C1 segment of cervical spinal cord (tissue), 14 donors: Measurements from ENCODE around the gene ANKRD23.
A peak's percentile ranks its signal among the peaks of the same experiment; 100 is the strongest.
"Not testable (repeated sequence)": the region's sequence is repeated elsewhere in the genome, so short reads cannot be mapped to it uniquely, and the experiment has no call there.

Experiments
- DNase-seq, 14 donors: peaks; one replicate each; lab custom pipeline; 2025; lab: John Stamatoyannopoulos, UW

ANKRD23 gene

DNA sequence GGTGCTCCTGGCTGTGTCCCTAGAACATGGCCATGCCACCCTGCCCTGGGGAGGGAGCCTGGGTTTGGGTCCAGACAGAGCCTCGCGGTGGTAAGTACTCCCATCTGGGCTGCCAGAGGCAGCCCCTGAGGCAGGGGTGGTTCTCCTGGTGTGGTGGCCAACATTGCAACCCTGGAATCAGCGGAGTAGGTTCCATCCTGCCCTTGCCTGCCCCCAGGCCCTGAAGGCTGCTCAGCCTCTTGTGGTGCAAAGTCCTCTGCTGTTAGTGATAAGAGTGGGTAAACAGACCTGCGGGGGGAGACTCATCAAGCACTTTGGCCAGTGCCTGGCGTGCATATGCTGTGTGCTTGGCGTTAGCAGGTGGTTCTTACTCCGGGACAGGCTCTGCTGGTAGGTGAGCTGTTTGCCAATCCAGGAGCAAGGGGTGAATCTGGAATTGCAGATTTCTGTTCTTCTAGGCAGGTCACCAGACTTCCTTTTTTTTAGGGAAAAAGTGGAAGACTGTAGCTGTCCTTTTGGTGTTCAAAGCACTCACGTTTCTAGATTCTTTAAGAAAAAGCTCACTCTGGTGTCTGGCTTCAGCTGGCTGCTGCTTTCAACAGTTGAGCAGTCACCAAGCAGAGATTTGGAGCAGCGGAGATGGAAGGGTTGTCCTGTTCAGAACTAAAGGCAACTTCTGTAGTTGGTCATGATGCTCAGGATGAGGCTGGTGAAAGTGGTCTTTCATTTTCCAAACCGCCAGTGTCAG is 24.5 kb downstream of the ANKRD23 start:
- peak in 1 of 14 donors; percentile 84 for DNase-seq

DNA sequence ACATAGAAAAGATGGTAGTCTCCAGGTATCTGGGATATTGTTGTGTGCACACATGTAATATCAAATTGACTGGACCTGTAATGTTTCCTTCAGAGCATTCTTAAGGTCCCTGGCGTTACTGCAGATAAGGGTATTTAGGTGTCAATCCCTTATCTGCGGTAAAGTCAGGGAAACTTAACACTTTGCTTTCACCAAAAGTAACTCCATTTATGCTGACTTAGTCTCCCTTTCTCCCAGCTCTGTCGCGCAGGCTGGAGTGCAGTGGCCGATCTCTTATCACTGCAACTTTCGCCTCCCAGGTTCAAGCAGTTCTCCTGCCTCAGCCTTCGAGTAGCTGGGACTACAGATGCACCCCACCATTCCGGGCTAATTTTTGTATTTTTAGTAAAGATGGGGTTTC is 25.9 kb downstream of the ANKRD23 start:
- DNase-seq: no peak

DNA sequence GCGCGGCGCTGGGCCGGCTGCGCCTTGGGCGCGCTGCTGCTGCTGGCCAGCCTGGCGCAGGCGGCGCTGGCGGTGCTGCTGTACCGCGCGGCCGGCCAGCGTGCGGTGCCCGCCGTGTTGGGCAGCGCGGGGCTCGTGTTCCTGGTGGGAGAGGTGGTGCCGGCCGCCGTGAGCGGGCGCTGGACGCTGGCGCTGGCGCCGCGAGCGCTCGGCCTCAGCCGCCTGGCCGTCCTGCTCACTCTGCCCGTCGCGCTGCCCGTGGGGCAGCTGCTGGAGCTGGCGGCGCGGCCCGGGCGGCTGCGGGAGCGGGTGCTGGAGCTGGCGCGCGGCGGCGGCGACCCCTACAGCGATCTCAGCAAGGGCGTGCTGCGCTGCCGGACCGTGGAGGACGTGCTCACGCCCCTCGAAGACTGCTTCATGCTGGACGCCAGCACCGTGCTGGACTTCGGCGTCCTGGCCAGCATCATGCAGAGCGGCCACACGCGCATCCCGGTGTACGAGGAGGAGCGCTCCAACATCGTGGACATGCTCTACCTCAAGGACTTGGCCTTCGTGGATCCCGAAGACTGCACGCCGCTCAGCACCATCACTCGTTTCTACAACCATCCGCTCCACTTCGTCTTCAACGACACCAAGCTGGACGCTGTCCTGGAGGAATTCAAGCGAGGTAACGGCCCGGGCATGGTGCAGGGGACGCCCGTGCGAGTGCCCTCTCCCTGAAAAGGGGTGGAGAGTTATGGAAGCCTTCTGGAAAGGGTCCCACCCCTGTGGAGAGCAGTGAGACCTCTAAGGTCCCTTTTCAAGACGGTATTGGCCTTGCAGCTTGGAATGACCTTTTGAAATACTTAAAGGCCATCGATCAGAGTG is 26.8 kb downstream of the ANKRD23 start:
- no peak for DNase-seq

DNA sequence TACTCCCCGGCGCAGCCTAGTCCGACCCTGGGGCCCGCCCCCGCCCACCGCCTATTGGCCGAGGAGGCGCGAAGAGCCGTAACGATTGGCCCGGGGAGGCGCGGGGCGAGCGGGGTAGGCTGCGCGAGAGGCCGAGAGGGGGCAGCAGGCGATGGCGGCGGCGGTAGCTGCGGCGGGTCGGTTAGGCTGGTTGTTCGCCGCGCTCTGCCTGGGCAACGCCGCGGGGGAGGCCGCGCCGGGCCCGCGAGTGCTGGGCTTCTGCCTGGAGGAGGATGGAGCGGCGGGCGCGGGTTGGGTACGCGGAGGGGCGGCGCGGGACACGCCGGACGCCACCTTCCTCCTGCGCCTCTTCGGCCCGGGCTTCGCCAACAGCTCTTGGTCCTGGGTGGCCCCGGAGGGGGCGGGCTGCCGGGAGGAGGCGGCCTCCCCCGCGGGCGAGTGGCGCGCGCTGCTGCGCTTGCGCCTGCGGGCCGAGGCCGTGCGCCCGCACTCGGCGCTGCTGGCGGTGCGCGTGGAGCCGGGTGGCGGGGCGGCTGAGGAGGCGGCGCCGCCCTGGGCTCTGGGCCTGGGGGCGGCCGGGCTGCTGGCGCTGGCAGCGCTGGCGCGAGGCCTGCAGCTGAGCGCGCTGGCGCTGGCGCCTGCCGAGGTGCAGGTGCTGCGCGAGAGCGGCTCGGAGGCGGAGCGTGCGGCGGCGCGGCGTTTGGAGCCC is 27.5 kb downstream of the ANKRD23 start, which contains the start of gene CNNM3:
Gene CNNM3 (plus strand): TSS at position 142 of the 709 bp plus-strand sequence. CDS start 10 bp downstream, at position 152.
- peak; percentile 83 to 99 (median 94) for DNase-seq

DNA sequence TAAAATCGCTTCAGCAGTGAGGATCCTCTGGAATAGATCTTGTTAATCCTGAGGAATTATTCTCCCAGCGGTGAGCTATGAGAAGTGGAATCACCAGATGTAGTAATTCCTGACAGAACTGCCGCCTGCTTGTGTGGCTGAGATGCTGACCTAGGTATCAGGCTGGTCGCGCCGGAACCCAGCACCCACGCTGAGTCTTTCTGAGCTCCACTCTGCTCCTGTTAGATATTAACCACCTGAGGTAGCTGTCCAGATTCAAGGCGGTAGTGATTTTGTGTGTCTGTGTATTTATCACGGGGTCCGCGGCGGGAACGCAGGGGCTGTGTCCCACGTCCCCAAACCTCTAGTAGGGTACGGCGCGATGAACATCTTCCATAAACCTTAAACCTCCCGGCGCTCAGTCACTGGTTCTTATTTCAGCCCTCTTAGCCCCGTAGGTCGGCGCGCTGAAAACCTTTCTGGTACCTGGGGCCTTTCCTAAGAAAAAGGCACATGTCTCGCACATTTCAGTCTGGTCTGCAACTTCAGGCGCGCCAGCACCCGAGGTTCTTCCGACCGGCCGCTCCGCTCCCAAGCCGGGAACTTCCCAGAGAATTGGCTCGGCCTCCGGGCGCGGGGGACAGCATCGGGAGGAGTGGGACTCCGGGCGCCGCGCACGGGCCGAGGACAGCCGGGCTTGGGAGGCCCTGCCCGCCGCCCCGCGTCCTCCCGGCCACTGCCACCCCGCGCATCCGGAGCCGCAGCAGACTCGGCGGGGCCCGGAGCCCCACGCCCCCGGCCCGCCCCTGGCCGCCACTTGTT is 28.3 kb downstream of the ANKRD23 start:
- peak in 3 of 14 donors; percentile 49 to 68 (median 64) for DNase-seq

DNA sequence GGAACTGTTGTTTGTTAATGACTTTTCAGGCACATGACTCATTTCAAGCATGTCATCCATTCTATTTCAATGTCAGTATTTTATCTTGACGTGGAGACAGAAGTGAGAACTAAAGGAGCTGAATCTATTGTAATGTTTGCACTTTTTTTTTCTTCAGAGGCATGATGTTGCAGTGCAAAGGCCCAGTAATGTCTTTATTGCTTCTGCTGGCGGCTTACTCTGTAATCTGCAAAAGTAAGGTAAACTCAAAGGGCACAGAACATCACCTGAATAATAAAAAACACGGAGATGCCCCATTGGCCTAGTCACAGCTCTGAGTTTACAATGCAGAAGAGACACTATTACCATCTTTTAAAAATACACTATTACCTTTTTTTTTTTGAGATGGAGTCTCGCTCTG is 30.2 kb downstream of the ANKRD23 start:
- no peak for DNase-seq

DNA sequence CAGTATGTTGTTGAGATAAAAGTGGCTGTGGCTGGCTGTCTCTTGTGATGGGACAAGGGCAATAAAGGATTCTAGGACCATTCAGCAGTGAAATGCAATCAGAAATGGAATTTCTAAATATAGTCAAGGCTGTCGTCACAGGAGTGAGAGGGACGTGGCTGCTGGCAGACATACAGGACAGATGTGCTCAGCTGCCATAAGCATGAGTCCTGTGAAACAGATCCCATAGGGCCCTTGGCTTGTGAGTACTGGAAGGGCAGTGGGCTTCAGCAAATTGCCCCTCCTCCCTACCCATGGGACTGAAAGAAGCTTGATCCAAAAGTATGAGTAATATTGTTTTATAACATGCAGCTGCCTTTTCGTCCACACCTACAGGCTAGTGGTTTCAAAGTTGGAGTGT is 31.9 kb downstream of the ANKRD23 start:
- DNase-seq: no peak

DNA sequence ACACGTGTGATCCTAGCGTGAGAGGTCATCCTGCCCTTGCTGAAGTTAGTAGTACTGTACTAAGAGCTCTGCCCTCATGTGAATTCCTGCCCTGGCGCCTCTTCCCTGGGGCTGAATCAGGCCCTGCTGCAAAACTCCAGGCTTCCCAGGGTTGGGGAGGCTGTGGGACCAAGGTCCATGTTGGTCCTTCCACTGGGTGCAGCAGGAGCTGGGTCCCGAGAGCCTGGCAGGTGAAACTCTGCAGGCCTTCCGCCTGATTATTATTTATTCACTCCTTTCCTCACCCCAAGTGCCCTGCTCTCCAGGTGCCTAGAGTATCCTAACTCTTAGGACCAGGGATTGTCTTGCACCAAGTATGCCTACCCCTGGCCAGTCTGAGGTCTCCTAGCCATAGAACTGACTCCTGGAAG is 33.0 kb downstream of the ANKRD23 start:
- no peak for DNase-seq

DNA sequence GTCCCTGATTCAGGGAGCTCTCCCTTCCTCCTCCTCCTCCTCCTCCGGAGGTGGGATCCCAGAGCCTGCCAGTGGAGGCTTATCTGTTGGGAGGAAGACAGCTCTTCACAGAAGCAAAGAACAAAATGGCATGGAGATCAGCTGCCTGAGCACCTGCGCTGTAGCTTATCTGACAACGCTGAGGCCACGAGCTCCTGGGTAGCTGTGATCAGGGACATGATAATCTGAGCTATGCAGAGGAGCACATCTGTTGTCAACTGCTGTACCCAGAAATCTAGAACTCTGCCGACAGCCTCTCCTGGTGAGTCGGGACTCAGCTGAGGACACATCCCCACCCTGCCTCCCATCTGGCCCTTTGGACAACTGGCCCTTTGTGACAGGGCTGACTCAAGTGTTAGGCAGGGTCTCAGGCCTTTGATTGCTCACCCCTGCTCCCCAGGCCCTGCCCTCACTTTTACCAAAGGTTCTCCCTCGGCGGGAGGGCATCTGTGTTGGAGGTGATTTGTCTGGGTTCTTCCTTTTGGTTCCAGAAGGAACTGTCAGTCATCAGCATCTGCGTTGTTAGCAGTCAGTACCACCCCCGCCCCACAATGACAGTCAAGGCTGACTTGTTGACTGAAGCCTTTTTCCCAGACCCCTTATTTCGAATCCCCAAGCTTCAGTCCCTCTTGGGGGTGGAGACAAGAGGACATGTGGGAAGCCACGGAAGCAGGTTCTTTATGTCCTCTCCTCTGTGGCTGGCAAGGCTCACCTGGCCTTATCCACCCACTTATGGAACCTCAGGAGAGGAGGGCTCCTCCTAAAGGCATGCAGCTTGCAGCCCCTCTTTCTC is 33.7 kb downstream of the ANKRD23 start:
- DNase-seq: peak in 1 of 14 donors; percentile 19

DNA sequence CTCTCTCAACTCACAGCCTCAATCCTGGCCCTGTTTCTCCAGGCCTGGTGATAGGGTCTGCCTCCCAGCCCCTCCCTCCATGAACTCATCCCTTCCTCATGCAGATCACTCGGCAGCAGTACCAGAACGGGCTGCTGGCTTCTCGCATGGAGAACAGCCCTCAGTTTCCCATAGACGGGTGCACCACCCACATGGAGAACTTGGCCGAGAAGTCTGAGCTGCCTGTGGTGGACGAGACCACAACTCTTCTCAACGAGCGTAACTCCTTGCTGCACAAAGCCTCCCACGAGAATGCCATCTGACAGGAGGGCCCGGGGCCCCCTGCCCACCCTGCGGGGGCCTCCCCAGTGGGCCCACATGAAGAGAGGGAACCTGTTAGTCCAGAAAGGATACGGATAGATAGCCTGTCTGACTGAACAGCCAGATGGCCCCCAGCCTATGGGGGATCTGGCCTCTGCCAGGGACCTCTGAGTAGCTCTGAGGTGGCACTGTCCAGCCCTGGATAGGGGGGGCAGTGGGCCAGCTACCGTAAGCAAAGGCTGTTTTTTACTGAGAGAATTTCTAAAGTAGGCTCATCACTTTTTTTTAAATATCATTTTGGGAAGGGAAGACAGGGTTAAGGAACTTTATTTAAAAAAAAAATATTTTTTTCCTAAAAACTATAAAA is 34.5 kb downstream of the ANKRD23 start:
- DNase-seq: no peak

DNA sequence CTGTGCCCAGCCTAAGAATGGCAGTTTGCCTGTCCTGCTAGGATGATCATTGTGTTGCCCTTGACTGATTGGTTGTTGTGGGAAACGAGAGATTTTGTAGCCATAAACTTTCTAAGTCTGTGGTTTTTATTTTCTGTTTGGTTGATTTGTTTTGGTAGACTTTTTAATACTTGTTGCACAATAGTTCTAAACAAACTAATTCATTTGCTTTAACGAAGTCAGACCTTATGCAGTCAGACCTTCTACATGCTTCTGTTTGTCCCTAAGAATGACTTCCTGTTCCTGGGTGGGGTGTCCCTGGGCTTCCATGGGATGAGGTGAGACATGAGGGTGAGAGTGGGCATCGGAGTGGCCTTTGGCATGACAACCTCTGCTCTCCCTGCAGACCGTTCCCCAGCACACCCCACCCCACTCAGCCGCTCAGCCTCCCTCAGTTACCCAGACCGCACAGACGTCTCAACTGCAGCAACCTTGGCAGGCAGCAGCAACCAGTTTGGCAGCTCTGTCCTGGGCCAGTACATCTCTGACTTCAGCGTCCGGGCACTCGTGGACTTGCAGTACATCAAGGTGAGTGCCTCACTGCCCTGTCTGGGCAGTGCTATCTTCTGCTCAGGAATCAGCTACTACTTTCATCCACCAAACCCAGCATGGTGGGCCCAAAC is 35.5 kb downstream of the ANKRD23 start:
- DNase-seq: no peak

DNA sequence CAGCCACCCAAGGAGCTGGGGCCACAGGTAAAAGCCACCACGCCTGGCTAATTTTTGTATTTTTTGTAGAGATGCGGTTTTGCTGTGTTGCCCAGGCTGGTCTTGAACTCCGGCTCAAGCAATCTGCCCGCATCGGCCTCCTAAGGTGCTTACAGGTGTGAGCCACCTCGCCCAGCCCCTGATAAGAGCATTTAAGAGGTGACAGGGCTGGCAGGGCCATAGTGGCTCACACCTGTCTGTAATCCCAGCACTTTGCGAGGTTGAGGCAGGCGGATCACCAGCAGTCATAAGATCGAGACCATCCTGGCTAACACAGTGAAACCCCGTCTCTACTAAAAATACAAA is 36.7 kb downstream of the ANKRD23 start:
- DNase-seq: no peak

DNA sequence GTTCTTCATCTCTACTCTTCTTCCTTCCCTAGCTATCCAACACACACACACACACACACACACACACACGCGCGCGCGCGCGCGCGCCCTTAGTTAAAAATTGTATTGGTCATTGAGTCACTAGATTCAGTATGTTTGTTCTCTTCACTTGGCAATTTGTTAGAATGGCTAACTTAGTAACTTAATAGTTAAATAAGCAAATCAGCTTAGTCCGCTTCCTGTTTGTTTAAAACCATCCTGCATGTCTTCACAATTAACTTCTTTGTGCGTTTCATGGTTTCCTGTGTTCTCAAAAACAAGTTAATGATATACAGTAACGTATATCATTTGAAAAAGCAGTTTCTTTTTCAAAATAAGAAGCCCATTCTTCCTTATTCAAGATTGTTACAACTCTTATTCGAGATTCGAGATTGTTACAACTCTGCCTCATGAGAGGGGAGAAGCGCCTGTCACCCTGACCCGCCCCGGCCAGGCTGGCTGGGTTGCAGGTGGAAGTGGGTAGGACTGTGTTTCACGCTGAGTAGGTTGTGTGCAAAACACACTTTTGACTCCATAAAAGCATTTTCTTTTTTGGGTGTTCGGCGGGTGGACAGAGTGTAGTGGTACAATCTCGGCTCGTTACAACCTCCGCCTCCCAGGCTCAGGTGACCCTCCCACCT is 37.2 kb downstream of the ANKRD23 start:
- no peak for DNase-seq

DNA sequence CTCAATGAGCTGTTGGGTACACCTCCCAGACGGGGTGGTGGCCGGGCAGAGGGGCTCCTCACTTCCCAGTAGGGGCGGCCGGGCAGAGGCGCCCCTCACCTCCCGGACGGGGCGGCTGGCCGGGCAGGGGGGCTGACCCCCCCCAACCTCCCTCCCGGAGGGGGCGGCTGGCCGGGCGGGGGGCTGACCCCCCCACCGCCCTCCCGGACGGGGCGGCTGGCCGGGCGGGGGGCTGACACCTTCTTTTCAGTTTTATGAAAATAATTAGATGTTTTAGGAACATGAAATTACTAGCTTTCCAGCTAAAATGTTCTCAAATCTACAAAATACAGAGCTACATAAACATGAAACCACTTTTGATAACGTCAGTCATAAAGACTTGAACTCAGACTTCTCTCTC is 37.9 kb downstream of the ANKRD23 start:
- DNase-seq: not testable (repeated sequence)

DNA sequence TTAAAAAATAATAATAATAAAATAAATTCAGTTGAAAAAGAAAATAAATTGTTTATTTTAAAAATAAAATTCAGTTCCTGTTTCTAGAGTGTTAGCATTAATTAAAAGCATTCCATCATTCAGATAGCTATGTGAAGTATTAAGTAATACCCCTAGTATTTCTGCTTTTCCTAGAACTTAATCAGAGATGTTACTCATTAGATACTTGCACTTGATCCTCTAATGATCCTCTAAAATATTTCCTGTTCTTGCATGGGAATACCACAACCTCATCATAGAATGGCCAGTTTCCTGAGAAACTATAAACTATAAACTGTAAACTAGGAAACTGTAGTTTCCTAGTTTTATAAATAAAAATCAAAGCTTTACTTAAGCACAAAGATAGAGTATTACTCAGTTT is 38.8 kb downstream of the ANKRD23 start:
- DNase-seq: no peak

DNA sequence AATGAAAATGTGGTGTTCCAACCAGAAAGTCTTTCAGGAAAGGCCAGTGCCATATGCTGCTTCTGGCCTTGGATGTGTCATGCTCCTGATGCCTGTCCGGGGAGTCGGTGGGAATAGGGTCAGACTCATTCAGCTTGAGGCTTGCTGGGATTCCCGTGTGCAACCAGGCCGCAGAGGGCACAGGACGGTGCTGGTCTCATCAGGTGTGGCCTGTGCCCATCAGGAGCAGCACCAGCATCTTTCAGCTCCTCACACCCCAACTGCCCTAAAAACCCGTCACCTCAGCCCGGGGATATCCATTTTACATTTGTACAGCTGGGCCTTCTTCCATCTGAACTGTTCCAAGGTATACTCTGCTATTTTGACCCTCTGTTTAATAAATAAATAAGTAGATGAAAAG is 41.1 kb downstream of the ANKRD23 start:
- DNase-seq: no peak

DNA sequence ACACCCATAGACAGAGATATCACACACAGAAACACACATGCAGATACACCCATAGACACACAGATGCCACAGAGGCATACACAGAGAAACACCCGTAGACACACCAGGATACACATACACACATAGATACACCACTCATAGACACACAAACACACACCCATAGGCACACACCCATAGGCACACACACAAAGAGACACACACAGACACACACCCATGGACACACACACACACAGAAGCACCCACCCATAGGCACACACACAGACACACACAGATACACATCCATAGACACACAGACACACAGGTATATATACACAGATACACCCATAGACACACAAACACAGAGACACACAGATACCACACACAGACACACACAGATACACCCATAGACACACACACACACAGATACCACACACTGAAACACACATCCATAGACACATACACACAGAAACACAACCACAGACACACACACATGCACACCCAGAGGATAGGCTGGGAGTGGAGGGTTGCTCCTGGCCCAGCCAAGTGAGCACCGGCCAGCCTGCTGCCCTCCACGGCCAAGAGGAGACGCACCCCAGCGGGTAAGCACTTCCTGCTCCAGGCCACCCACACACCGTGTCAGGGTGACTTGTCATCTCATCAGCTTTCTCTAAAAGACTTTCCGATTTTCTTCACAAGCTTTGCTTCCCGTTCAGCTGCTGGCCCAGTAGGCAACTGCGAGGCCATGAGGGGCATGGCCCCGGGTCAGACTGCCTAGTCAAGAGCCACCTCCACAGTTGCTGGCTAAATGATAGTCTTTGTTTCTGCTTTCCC is 41.8 kb downstream of the ANKRD23 start:
- no peak for DNase-seq
